ENCODE measurements around the gene GABRP.
"Not testable (repeated sequence)": the region's sequence is repeated elsewhere in the genome, so short reads cannot be mapped to it uniquely, and the experiment has no call there.

The GABRP gene

DNA sequence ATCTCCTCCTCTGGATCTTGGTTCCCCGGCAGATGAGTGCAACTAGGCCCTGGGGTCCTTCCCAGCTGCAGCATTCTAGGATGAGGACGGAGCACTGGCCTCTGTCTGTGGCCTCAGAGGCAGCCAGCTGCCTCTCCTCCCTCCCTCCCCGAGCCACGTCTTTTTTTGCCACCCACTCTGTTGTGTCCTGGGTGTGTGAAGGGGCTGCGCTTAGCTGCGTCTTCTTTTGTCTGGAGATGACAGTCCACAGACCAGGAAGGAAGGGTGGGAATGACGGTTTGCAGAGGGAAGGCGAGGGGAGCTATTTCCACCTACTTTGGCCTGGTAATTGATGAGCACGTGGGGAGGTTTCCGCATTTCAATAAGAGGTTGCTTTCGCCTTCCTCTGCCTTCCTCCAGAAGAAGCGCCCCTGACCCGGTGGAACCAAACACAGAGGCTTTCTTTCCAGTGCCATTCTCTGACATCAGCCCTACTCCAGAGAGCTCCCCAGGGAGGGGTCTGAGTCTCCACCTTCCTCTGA is 34.5 kb upstream of the GABRP start:
- TF ChIP-seq, protein P1, sequence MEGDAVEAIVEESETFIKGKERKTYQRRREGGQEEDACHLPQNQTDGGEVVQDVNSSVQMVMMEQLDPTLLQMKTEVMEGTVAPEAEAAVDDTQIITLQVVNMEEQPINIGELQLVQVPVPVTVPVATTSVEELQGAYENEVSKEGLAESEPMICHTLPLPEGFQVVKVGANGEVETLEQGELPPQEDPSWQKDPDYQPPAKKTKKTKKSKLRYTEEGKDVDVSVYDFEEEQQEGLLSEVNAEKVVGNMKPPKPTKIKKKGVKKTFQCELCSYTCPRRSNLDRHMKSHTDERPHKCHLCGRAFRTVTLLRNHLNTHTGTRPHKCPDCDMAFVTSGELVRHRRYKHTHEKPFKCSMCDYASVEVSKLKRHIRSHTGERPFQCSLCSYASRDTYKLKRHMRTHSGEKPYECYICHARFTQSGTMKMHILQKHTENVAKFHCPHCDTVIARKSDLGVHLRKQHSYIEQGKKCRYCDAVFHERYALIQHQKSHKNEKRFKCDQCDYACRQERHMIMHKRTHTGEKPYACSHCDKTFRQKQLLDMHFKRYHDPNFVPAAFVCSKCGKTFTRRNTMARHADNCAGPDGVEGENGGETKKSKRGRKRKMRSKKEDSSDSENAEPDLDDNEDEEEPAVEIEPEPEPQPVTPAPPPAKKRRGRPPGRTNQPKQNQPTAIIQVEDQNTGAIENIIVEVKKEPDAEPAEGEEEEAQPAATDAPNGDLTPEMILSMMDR (conservative IDR thresholded peaks at IDR 0.05; ENCODE audit: low read depth, low read length) = no peak
- H3K4me3 ChIP-seq (ENCODE audit: low read depth, low read length) = no peak overlapping the region
- DNase-seq (ENCODE audit: low read depth) = no peak

DNA sequence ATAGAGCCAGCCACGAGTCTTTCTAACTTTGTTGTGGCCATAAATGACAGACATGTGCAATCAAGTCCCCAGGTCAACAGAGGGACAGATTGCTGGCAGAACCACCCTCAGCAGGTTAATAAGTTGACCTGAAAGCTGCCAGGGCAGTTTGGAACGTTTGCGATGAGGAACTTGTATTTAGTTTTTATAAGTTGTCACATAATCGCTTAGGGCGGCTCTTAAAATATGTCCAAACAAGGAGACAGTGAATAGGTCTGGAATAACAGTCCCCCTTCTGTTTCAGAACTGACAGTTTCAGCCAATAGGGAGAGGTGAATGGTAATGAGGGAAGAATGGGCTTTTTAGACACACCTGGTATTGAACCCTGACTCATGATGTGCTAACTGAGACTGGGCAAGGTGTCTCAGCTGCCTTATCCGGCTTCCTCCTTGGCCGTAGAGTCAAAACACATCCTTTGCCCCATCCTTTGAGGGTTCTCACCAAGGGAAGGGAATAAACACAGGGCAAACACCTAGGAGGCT is 33.6 kb upstream of the GABRP start:
- no peak for DNase-seq (ENCODE audit: low read depth)
- no peak overlapping the region for H3K4me3 ChIP-seq (ENCODE audit: low read depth, low read length)
- TF ChIP-seq, protein P1 (conservative IDR thresholded peaks at IDR 0.05; ENCODE audit: low read depth, low read length) = no peak

DNA sequence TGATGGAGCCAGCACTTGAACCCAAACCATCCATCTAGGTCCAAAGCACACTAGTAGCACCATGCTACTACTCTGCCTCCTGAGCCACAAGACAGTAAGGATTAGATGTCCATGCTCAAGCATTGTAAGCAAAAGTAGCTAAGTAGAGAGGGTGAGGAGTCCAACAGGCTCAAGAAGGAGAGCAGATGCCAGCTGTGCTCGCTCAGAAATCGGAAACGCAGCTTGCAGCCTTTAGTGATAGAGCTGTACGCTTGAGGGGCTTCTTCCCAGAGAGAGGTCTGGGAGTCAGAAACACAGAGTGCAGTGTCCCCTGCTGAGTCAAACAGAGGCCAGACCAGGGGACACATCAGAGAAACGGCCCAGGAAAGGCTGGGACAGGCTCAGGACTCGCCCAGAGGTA is 32.7 kb upstream of the GABRP start:
- no peak for DNase-seq (ENCODE audit: low read depth)
- TF ChIP-seq, protein P1 (conservative IDR thresholded peaks at IDR 0.05; ENCODE audit: low read depth, low read length) = no peak
- H3K4me3 ChIP-seq (ENCODE audit: low read depth, low read length) = no peak overlapping the region

GRCh38 chr5:170751631-170752030 is 31.9 kb upstream of the GABRP start:
- H3K4me3 ChIP-seq (ENCODE audit: low read depth, low read length) = no peak overlapping the region
- TF ChIP-seq, protein P1 (conservative IDR thresholded peaks at IDR 0.05; ENCODE audit: low read depth, low read length) = no peak
- peak; percentile 33 for DNase-seq (ENCODE audit: low read depth)

- H3K4me3 ChIP-seq (ENCODE audit: low read depth, low read length) = no peak overlapping the region
- peak; percentile 18 for DNase-seq (ENCODE audit: low read depth)
Measured at GRCh38 chr5:170752257-170753215, 31.0 kb upstream of the GABRP start.

DNA sequence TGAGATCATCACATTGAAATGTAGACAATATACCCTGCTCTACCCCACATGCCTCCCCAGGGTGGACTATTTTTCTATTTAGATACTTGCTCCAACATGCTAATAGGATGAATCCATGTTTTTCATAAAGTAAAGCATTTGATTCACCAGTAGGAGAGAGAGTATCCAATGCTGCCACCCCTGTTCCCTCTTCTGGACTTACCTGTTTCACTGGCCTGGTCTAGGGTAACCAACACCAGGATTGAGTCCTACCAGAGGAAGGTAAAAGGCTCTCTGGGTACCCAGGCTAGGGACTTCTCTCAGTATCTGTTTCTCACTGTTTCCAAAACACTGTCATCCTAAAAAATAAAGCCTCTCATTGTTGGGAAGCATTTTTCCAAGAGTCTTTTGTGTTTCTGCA is 30.2 kb upstream of the GABRP start:
- no peak overlapping the region for H3K4me3 ChIP-seq (ENCODE audit: low read depth, low read length)
- no peak for DNase-seq (ENCODE audit: low read depth)
- TF ChIP-seq, protein P1 (conservative IDR thresholded peaks at IDR 0.05; ENCODE audit: low read depth, low read length) = no peak

More at GRCh38 chr5:170752257-170753215, 31.0 kb upstream of the GABRP start:
- TF ChIP-seq, protein P1 (conservative IDR thresholded peaks at IDR 0.05; ENCODE audit: low read depth, low read length) = no peak

DNA sequence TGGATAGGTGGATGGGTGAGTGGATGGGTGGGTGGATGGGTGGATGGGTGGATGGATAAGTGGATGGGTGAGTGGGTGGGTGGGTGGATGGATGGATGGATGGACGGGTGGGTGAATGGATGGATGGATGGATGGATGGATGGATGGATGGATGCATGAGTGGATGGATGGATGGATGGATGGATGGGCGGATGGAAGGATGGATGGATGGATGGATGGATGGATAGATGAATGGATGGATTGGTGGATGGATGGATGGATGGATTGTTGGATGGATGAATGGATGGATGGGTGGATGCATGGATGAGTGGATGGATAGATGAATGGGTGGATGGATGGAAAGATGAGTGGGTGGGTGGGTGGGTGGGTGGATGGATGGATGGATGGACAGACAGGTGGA is 29.0 kb upstream of the GABRP start:
- H3K4me3 ChIP-seq (ENCODE audit: low read depth, low read length); DNase-seq (ENCODE audit: low read depth): not testable (repeated sequence)

Measured in choroid plexus epithelial cell (primary cell).